Endodermal cell (in vitro differentiated cells): ENCODE results near the gene C1QL1. TPM values are rescaled to one million over a fixed set of nuclear protein-coding genes. Genes with fewer than 3 reads are reported as not detected.
A peak's percentile ranks its signal among the peaks of the same experiment; 100 is the strongest.

Experiments
- DNase-seq: peaks from one replicate; pipeline ENCODE4 v3.0.0-alpha.2; 2017
- H3K27ac ChIP-seq: 2 replicates; pipeline ENCODE4 v1.5.1; 2013; ENCODE audit warnings: mild to moderate bottlenecking, low read depth, low read length, moderate library complexity
- H3K27me3 ChIP-seq: 2 replicates; pipeline ENCODE4 v1.6.1; 2013; ENCODE audit warnings: mild to moderate bottlenecking, low read length, moderate library complexity; ENCODE audit not compliant: insufficient read depth, control insufficient read depth, poor library complexity, severe bottlenecking
- H3K36me3 ChIP-seq: 2 replicates; pipeline ENCODE4 v1.7.0; 2013; ENCODE audit warnings: mild to moderate bottlenecking, low read length, moderate library complexity; ENCODE audit not compliant: control insufficient read depth, insufficient read depth
- H3K4me1 ChIP-seq: one replicate; pipeline ENCODE4 v1.7.0; 2013; ENCODE audit warnings: low read length; ENCODE audit not compliant: control insufficient read depth, insufficient read depth
- H3K4me3 ChIP-seq: 2 replicates; pipeline ENCODE4 v1.5.1; 2013; ENCODE audit warnings: mild to moderate bottlenecking, low read length, moderate library complexity
- H3K9ac ChIP-seq: 2 replicates; pipeline ENCODE4 v1.6.1; 2013; ENCODE audit warnings: mild to moderate bottlenecking, low read length, moderate library complexity; ENCODE audit not compliant: poor library complexity, severe bottlenecking; ENCODE audit errors: extremely low read depth
- H3K9me3 ChIP-seq: 2 replicates; pipeline ENCODE4 v1.6.1; 2013; ENCODE audit warnings: mild to moderate bottlenecking, low read length, moderate library complexity; ENCODE audit not compliant: control insufficient read depth
- H3K27ac Mint-ChIP-seq: 2 replicates; pipeline ENCODE4 v1.8.0; 2020; ENCODE audit warnings: mixed read lengths
- H3K27me3 Mint-ChIP-seq: 2 replicates; pipeline ENCODE4 v1.8.0; 2021; ENCODE audit warnings: mild to moderate bottlenecking, mixed read lengths; ENCODE audit not compliant: insufficient read depth
- H3K36me3 Mint-ChIP-seq: 2 replicates; pipeline ENCODE4 v1.8.0; 2020; ENCODE audit warnings: low read depth, mixed read lengths
- H3K4me1 Mint-ChIP-seq: 2 replicates; pipeline ENCODE4 v1.8.0; 2020; ENCODE audit warnings: mixed read lengths
- H3K4me3 Mint-ChIP-seq: 2 replicates; pipeline ENCODE4 v1.8.0; 2020; ENCODE audit warnings: mild to moderate bottlenecking, moderate library complexity, mixed read lengths
- H3K9me3 Mint-ChIP-seq: 2 replicates; pipeline ENCODE4 v1.8.0; 2020; ENCODE audit warnings: mild to moderate bottlenecking, mixed read lengths
- CTCF ChIP-seq: fragments of 200-600 bp; sonication (generic); conservative IDR thresholded peaks from 2 replicates; pipeline ENCODE4 v1.5.0; 2021; ENCODE audit warnings: antibody characterized with exemption, mild to moderate bottlenecking
- WGBS, 2 experiments: methylation state at CpG; one replicate each; pipeline versions ENCODE4 v1.1.5 to v1.1.7; 2013; ENCODE audit warnings: missing lambda C conversion rate in 2 of 2, mixed read lengths in 1 of 2; ENCODE audit not compliant: insufficient coverage in 1 of 2, insufficient read length in 1 of 2; 5-methylcytosine and 5-hydroxymethylcytosine counted together
- total RNA-seq, 2 donors: library from RNA; stranded (reverse); fragmentation: NEBNext Ultra II Directional in 1 of 2; extraction: Animal tissue kit (Norgen Biotek cat#: 25700) in 1 of 2; gene quantifications; 2 replicates in 1 of 2; 3 replicates in 1 of 2; pipeline ENCODE4 v1.2.1, GENCODE V29; 2021

Gene C1QL1
- total RNA-seq, 2 donors from 2014 or later: 1.4 to 2.7 TPM

GRCh38 chr17:44919885-44920564, 48.1 kb downstream of the C1QL1 start:
- TF ChIP-seq CTCF: peak; percentile 83
- Mint-ChIP-seq H3K27ac (no peak overlapping the region), H3K9me3 (no peaks in the 10 kb centered on the region), H3K4me1 (peaks cover 3% of the 10 kb centered on the region), H3K36me3 (peaks cover 3% of the 10 kb centered on the region), H3K27me3 (peaks cover 14% of the 10 kb centered on the region), H3K4me3 (no peak overlapping the region)
- H3K27me3 ChIP-seq: peaks cover 4% of the 10 kb centered on the region
- H3K9ac ChIP-seq: no peak overlapping the region
- no peaks in the 10 kb centered on the region for H3K36me3 ChIP-seq
- 16 to 23% methylated on average over 7 to 9 of the region's 9 CpGs for WGBS, 2 experiments
- DNase-seq: peak; percentile 97
- H3K27ac ChIP-seq: no peak overlapping the region
- no peak overlapping the region for H3K4me3 ChIP-seq
- no peaks in the 10 kb centered on the region for H3K9me3 ChIP-seq
- no peaks in the 10 kb centered on the region for H3K4me1 ChIP-seq

GRCh38 chr17:44919411-44919810, 48.7 kb downstream of the C1QL1 start:
- WGBS, 2 experiments: 71 to 78% methylated on average over 1 to 2 of the region's 2 CpGs
- TF ChIP-seq CTCF: no peak
- peaks cover 4% of the 10 kb centered on the region for H3K27me3 ChIP-seq
- Mint-ChIP-seq H3K9me3 (no peaks in the 10 kb centered on the region), H3K36me3 (no peaks in the 10 kb centered on the region), H3K4me3 (no peak overlapping the region), H3K27me3 (peaks cover 20% of the 10 kb centered on the region), H3K27ac (no peak overlapping the region), H3K4me1 (peaks cover 3% of the 10 kb centered on the region)
- H3K9me3 ChIP-seq: no peaks in the 10 kb centered on the region
- DNase-seq: no peak
- no peak overlapping the region for H3K4me3 ChIP-seq
- no peaks in the 10 kb centered on the region for H3K4me1 ChIP-seq
- H3K9ac ChIP-seq: no peak overlapping the region
- no peaks in the 10 kb centered on the region for H3K36me3 ChIP-seq
- no peak overlapping the region for H3K27ac ChIP-seq

GRCh38 chr17:44918006-44918405, 50.1 kb downstream of the C1QL1 start:
- Mint-ChIP-seq H3K4me1 (peaks cover 3% of the 10 kb centered on the region), H3K9me3 (no peaks in the 10 kb centered on the region), H3K36me3 (no peaks in the 10 kb centered on the region), H3K4me3 (no peak overlapping the region), H3K27me3 (peaks cover 33% of the 10 kb centered on the region), H3K27ac (no peak overlapping the region)
- 86 to 98% methylated on average over 1 of the region's 2 CpGs for WGBS, 2 experiments
- H3K27ac ChIP-seq: no peak overlapping the region
- H3K9me3 ChIP-seq: no peaks in the 10 kb centered on the region
- DNase-seq: peak; percentile 34
- H3K27me3 ChIP-seq: peaks cover 18% of the 10 kb centered on the region
- H3K36me3 ChIP-seq: no peaks in the 10 kb centered on the region
- TF ChIP-seq CTCF: no peak
- no peaks in the 10 kb centered on the region for H3K4me1 ChIP-seq
- no peak overlapping the region for H3K9ac ChIP-seq
- H3K4me3 ChIP-seq: no peak overlapping the region
